ENCODE data around the gene CLK4.

CLK4 gene

DNA sequence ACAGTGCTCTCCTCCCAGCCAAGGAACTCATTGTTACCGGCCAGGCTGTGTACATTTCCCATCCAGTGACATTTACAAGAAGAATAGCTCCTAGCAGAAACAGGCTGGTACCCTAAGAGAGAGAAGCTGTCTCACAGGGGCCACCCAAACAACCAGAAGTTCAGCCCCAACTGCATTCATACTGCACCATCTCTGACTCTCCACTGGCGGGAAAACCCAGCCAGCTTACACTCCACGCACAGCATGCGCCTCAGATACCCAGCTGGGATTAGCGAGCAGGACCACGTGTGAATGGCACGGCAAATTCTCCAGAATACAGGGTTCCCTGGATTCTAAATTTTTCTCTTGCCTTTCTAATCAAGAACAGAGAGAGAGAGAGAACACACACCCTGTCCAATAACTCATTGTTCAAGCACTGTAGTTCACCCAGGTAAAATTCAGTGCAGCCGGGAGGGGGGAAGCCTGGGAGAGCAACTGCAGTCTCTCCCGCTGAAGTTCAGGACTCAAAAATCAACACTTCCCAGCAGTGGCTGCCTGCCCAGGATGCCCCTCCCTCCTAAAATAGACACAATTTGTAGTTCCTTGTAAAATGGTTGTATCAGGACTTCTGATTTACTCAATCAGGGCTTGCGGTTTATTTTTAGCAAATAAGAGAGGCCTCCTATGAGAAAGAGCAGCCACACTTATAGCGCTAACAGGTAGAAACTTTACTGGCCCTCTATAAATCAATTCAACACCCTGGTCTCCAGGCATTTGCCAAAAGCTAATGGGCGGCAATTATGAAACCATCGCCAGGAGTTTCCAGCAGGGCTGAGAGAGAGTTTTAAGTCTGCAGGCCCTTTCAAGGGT is 38.9 kb downstream of the CLK4 start:
- no peak for DNase-seq (ENCODE audit: low read depth in 2 of 2)

GRCh38 chr5:178586396-178586795 is 40.5 kb downstream of the CLK4 start:
- DNase-seq (ENCODE audit: low read depth in 2 of 2), result no peak

- peak in 1 of 2 donors; percentile 20 for DNase-seq (ENCODE audit: low read depth in 2 of 2)
These were observed 41.4 kb downstream of the CLK4 start for GRCh38 chr5:178585421-178585820.

DNA sequence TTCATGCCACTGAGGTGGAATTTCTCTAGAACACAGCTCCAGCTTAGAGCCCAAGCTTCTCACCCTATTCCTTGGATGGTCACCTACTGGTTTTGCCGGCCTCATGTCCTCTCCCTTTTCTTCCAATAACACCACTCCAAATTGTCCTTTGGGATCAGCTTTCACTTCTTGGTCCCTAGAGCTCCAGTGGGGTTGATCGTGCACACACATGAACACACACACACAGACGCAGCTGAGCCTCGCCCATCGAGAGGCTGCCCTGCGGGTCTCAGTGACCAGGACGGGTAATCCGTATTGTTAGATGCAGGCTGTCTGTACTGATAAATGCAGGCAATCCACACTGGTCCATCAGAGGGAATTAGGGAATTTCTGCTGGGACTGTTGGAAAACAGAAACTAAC is 43.6 kb downstream of the CLK4 start:
- no peak for DNase-seq (ENCODE audit: low read depth in 2 of 2)

DNA sequence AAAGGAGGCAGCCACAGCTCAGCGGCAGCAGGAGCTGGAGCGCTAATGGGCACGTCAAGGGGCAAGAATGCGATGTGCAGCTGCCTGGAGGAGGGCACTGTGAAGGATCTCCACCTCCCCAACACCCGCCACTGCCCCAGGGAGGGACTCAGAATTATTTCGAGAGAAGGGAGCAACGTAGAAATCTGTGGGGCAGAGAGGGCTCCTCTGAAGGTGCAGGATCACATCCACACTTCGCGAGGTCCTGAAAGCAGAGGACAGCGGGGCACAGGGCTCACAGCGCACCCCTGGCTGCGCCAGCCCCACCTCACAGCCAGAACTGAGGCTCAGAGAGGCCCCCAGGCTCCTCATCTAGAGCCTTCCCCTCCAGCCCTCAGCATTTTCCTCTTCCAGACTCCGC is 44.6 kb downstream of the CLK4 start:
- DNase-seq (ENCODE audit: low read depth in 2 of 2), result no peak

GRCh38 chr5:178581621-178582020 is 45.2 kb downstream of the CLK4 start:
- no peak for DNase-seq (ENCODE audit: low read depth in 2 of 2)

DNA sequence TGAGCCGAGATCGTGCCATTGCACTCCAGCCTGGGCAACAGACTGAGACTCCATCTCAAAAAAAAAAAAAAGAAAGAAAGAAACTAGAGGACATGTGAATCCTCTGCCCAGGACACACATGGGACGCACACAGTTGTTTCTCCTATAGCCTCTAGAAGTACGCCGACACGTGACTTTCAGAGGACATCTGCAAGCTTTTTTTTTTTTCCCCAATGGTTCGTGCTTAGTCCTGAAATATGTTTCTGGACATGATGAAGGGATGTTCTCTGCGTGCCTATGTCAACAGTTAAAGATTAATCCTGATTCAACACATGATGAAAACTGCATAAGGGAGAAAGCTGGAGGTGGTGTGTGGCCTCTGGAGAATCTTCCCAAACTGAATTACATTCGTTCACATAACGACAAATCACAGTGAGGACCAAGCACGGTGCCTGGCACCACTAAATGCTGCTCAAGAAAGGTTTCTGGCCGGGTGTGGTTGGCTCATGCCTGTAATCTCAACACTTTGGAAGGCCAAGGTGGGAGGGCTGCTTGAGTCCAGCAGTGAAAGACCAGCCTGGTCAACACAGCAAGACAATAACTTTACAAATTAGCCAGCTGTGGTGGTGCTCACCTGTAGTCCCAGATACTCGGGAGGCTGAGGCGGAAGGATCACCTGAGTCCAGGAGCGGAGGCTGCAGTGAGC is 46.4 kb downstream of the CLK4 start:
- DNase-seq (ENCODE audit: low read depth in 2 of 2), result no peak

DNA sequence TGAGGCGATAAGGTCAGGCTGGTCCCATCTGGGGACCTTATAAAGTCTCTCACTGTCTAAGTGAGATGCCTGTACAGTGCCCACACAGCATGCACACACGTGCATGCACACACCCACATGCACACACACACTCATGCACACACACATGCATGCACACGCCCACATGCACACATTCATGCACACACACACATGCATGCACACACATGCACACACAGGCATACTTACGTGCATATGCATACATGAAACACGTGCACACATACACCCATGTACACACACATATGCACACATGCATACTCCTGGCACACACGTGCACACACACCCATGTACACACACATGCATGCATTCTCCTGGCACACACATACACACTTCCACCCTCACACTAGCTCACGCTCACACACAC is 48.9 kb downstream of the CLK4 start:
- DNase-seq (ENCODE audit: low read depth in 2 of 2), result no peak

GRCh38 chr5:178577376-178577839 is 49.4 kb downstream of the CLK4 start:
- no peak for DNase-seq (ENCODE audit: low read depth in 2 of 2)

- DNase-seq (ENCODE audit: low read depth in 2 of 2), result no peak
These were observed 50.1 kb downstream of the CLK4 start for GRCh38 chr5:178576591-178577351.

DNA sequence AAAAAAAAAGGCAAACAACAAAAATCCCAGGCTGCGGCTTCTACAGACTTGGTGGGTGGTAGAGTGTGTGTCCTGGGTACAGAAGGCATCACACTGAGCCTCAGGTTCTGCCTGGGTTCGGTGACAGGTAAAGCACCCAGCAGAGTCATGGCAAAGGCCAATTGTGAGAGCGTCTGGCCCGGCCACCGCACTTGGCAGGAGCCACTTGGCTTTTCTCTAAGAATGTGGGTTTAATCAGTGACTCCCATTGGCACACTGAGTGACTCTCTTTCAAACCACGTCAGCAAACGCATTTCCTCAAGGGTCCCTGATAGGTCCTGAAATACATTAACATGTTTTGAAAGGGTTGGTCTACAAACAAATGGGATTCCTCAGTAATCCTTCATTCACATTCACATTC is 53.6 kb downstream of the CLK4 start:
- no peak for DNase-seq (ENCODE audit: low read depth in 2 of 2)

DNA sequence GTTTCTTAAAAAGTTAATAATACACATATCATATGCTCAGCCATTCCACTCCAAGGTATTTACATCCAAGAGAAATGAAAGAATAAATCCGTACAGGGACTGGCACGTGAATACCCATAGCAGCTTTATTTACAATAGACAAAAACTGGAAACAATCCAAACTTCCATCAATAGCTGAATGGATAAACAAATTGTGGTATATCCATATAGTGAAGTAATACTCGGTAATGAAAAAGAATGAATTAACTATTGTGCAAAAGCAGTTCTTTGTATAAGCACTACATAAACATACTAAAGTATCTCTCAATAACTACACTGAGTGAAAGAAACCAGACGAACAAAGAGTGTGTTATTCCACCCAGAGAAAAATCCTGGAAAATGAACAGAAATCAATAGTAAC is 54.2 kb downstream of the CLK4 start:
- no peak for DNase-seq (ENCODE audit: low read depth in 2 of 2)

GRCh38 chr5:178569485-178569884 is 57.4 kb downstream of the CLK4 start:
- DNase-seq (ENCODE audit: low read depth in 2 of 2), result no peak

GRCh38 chr5:178564811-178565550 is 61.9 kb downstream of the CLK4 start:
- DNase-seq (ENCODE audit: low read depth in 2 of 2), result no peak

DNA sequence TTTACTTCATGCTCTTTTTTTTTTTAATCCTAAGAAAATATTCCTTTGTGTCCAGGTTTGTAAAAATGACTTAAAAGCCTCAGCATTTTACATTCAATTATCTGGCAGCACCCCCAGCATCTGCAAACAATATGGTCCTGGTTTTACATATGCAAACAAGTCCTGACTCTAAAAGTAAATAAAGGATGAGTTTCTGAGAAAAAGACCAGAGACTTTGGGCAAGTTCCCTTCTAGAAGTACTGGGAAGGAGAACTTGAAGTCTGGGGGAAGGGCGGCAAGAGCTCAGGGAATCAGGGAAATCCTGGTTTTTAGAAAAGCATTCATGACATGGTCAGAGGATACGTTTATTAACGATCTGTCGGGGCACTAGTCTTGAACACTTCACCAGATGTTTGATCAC is 62.5 kb downstream of the CLK4 start:
- DNase-seq (ENCODE audit: low read depth in 2 of 2), result no peak

DNA sequence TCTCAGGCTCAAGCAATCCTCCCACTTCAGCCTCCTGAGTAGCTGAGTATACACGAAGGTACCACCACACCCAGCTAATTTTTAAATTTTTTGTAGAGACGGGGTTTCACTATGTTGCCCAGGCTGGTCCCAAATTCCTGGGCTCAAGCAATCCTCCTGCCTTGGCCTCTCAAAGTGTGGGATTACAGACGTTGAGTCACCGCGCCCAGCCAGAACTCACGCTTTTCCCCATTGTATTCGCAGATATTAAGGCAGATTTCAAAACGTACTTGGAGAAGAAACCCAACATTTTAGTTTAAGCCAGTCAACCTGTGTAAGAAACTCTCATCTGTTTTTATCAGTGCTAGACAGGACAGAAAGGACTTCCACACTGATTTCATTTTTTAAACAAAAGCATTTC is 63.2 kb downstream of the CLK4 start:
- DNase-seq (ENCODE audit: low read depth in 2 of 2), result no peak

DNA sequence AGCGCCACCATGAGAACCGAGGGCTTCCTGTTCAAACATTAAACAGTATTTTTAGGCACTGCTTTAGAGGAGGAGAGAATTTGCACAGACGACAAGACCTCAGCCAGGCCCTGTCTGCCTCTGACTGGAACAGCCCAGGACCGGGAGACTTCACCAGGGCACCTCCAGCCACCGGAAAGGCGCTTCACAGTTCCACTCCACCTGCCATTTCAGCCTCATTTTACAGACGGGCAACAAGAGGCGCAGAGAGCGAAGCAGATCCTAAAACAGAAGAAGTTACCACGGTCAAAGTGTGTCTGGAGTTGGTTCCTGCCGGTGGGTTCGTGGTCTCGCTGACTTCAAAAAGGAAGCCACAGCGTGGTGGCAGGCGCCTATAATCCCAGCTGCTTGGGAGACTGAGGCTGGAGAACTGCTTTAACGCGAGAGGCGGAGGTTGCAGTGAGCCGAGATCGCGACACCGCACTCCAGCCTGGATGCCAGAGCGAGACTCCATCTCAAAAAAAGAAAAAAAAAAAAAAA is 65.0 kb downstream of the CLK4 start:
- no peak for DNase-seq (ENCODE audit: low read depth in 2 of 2)

DNA sequence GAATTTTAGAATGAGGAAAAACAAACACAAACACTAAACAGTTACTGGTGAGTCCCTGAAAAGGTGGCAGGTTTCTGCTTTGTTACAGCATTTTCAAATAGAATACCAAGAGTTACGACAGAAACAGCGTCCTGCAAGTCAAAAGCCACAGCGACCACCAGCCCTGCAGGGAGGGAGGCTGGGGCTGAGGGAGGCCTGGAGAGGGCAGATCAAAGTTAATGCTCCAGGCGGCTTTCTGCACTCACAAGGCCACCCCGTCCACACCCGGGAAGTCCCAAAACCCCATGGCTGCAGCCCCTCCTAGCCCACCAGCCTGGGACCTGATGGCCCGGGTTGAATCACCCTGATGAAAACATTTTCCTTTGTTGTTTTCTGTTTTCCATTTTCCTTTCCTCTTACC is 65.9 kb downstream of the CLK4 start:
- DNase-seq (ENCODE audit: low read depth in 2 of 2), result no peak

GRCh38 chr5:178557416-178557815 is 69.4 kb downstream of the CLK4 start:
- no peak for DNase-seq (ENCODE audit: low read depth in 2 of 2)

- DNase-seq (ENCODE audit: low read depth in 2 of 2), result no peak
These were observed 71.1 kb downstream of the CLK4 start for GRCh38 chr5:178555771-178556211.

GRCh38 chr5:178555005-178555404 is 71.8 kb downstream of the CLK4 start:
- no peak for DNase-seq (ENCODE audit: low read depth in 2 of 2)
